AG10803 (cell line): ENCODE data around the gene SPSB1.

ENCODE experiments used
- DNase-seq: peaks from one replicate; pipeline ENCODE4 v3.0.0; 2010; ENCODE audit warnings: low read depth
- H3K4me3 ChIP-seq: 2 replicates; pipeline ENCODE4 v1.5.1; 2011; ENCODE audit warnings: mild to moderate bottlenecking, low read length, control low read depth
- TF ChIP-seq, protein P1 (sequence below): conservative IDR thresholded peaks from 2 replicates; pipeline ENCODE4 v1.5.1; 2011; ENCODE audit warnings: mild to moderate bottlenecking, low read length, control low read depth, inconsistent platforms

The SPSB1 gene

DNA sequence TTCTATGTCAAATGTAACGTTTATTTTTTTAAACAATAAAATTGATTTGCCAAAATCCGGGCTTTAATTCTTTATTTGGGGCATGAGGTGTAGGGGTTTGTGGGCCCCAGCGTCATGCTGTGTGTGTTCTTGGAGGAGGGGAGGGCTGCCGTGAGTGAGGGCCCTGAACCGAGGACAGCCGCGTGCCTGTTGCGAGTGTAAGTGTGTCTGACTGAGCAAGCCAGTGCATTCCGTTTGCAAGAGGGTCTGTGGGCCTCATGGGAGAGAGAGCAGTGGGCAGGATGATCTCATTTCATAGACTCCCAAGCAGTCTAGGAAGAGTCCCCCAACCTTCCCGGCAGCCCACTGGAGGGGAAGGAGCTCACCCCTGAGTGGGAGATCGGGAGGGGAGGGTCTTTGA, 21.4 kb upstream of the SPSB1 start:
- no peak for DNase-seq
- no peak overlapping the region for H3K4me3 ChIP-seq
- TF ChIP-seq, protein P1, sequence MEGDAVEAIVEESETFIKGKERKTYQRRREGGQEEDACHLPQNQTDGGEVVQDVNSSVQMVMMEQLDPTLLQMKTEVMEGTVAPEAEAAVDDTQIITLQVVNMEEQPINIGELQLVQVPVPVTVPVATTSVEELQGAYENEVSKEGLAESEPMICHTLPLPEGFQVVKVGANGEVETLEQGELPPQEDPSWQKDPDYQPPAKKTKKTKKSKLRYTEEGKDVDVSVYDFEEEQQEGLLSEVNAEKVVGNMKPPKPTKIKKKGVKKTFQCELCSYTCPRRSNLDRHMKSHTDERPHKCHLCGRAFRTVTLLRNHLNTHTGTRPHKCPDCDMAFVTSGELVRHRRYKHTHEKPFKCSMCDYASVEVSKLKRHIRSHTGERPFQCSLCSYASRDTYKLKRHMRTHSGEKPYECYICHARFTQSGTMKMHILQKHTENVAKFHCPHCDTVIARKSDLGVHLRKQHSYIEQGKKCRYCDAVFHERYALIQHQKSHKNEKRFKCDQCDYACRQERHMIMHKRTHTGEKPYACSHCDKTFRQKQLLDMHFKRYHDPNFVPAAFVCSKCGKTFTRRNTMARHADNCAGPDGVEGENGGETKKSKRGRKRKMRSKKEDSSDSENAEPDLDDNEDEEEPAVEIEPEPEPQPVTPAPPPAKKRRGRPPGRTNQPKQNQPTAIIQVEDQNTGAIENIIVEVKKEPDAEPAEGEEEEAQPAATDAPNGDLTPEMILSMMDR, result no peak

GRCh38 chr1:9271861-9272595, 20.7 kb upstream of the SPSB1 start:
- TF ChIP-seq, protein P1, result no peak
- no peak overlapping the region for H3K4me3 ChIP-seq
- DNase-seq, result no peak

GRCh38 chr1:9273177-9273576, 19.5 kb upstream of the SPSB1 start:
- H3K4me3 ChIP-seq, result no peak overlapping the region
- no peak for DNase-seq
- TF ChIP-seq, protein P1, result no peak

DNA sequence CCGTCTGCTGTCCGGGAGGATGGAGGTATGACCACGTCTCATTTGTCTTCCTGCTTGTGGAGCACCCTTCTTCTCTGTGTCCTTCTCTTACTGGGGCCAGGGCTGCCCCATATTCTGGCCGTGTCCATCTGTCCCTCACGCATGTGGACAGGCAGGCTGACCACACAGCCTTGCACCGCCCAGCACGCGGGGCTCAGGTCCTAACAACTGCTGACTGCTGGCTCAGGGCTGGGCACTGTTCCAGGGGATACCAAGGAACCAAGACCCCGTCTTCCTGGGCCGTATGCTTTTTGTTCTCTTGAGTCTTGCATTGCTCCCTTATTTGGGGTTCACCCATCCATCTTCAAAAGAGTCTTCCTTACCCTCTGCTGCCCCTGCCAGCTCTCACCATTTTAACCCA, 17.5 kb upstream of the SPSB1 start:
- H3K4me3 ChIP-seq, result no peak overlapping the region
- TF ChIP-seq, protein P1, result no peak
- DNase-seq, result no peak

DNA sequence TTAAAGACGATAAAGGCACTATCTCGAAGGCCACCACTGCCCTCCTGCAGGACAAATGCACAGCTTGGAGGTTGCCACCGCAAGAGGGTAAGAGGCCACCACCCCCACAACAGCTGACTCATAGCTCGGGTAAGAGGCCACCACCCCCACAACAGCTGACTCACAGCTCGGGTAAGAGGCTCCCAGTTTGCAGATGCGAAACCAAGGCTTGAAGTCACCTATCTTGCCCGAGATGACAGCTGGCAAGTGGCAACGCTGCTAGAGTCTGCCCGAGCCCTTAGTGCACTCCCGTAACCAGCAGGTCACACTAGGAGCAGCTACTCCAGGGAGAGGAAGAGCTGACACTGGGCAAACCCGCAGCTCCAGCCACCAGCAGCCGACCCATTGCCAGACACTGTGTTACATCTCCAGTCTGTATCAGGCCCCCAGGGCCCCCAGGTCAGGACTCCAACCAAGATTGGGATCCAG, 17.1 kb upstream of the SPSB1 start:
- no peak overlapping the region; the same call in 1 of the 2 replicates for H3K4me3 ChIP-seq
- TF ChIP-seq, protein P1, result peak; percentile 14
- DNase-seq, result peak; percentile 85

- DNase-seq, result peak; percentile 37
- TF ChIP-seq, protein P1, result no peak
- no peak overlapping the region for H3K4me3 ChIP-seq
Observed at GRCh38 chr1:9278116-9278515, 14.6 kb upstream of the SPSB1 start.

- no peak overlapping the region for H3K4me3 ChIP-seq
- TF ChIP-seq, protein P1, result no peak
- DNase-seq, result no peak
Observed at GRCh38 chr1:9278585-9279153, 14.0 kb upstream of the SPSB1 start.
